Body of pancreas (tissue), 4 donors: ENCODE measurements around the gene CCDC30.

Source experiments
- POLR2A ChIP-seq, 3 donors: fragments of 450-650 bp; IDR thresholded peaks; one replicate each; pipeline ENCODE4 v1.6.1; 2016; ENCODE audit warnings: antibody characterized with exemption in 3 of 3, mild to moderate bottlenecking in 2 of 3
- TF ChIP-seq, protein P1 (sequence below), 7 experiments: fragments of 450-650 bp in 4 of 7; fragments of 200-600 bp in 3 of 7; sonication (generic) in 3 of 7; IDR thresholded peaks; one replicate each; pipeline ENCODE4 v1.5.1; 2016 to 2019; ENCODE audit warnings: antibody characterized with exemption in 7 of 7

DNA sequence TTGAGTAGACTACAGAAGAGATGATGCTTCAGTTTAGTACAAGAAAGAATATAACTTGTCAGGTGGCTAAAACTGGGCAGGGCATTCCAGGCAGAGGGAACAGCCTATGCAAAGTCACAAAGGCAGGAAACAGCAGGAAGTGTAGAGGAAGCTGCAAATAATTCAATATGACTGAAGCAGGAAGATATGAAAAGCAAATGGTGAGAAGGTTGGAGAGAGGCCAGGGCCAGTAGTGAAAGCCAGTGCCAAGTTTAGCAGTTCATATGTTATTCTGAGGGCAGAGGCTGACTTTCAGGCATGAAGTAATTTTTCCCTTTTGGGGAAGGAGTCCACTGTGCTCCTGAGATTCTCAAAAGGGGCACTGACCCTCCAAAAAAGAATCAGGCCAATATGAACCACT is 211.1 kb downstream of the CCDC30 start:
- TF ChIP-seq POLR2A (IDR thresholded peaks at IDR 0.05) = no peak
- TF ChIP-seq, protein P1, sequence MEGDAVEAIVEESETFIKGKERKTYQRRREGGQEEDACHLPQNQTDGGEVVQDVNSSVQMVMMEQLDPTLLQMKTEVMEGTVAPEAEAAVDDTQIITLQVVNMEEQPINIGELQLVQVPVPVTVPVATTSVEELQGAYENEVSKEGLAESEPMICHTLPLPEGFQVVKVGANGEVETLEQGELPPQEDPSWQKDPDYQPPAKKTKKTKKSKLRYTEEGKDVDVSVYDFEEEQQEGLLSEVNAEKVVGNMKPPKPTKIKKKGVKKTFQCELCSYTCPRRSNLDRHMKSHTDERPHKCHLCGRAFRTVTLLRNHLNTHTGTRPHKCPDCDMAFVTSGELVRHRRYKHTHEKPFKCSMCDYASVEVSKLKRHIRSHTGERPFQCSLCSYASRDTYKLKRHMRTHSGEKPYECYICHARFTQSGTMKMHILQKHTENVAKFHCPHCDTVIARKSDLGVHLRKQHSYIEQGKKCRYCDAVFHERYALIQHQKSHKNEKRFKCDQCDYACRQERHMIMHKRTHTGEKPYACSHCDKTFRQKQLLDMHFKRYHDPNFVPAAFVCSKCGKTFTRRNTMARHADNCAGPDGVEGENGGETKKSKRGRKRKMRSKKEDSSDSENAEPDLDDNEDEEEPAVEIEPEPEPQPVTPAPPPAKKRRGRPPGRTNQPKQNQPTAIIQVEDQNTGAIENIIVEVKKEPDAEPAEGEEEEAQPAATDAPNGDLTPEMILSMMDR (IDR thresholded peaks at IDR 0.05) = no peak
